PC-9 (cell line): Measurements from ENCODE around the gene HPX.

Source experiments
- EZH2 ChIP-seq: fragments of 200-600 bp; sonication (generic); IDR thresholded peaks from 2 replicates; pipeline ENCODE4 v1.8.0; 2017; ENCODE audit warnings: antibody characterized with exemption, low read depth
- TF ChIP-seq, protein P1 (sequence below): fragments of 200-600 bp; sonication (generic); conservative IDR thresholded peaks from 2 replicates; pipeline ENCODE4 v1.6.1; 2017; ENCODE audit warnings: mixed run types, antibody characterized with exemption, mild to moderate bottlenecking, moderate library complexity

DNA sequence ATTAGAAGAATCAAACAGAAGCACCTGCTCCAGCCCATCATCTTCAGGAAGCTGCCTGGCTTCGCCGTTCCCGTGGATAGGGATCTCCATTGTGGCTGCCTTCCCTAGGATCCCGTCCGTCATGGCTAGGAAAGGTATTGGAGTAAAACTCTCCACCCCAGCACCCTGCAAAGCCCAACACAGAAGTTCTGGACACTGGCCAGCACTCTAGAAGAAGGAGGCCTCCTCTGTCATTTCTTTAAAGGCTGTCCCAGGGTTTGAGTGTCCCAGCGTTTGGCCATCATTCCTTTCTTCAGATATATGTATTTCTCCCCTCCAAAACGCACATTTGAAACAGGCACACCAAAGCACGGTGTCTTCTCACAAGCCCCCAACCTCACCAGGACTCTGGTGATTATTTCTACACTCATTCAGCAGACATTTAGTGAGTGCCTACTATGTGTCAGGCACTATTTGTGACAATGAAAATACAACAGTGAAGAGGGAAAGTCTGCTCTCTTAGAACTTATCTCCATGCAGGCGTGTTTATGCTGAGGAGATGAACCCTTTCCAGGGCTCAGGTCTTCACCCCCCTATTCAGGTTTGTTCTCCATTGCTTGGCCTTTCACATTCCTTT, 39.6 kb upstream of the HPX start:
- TF ChIP-seq, protein P1, sequence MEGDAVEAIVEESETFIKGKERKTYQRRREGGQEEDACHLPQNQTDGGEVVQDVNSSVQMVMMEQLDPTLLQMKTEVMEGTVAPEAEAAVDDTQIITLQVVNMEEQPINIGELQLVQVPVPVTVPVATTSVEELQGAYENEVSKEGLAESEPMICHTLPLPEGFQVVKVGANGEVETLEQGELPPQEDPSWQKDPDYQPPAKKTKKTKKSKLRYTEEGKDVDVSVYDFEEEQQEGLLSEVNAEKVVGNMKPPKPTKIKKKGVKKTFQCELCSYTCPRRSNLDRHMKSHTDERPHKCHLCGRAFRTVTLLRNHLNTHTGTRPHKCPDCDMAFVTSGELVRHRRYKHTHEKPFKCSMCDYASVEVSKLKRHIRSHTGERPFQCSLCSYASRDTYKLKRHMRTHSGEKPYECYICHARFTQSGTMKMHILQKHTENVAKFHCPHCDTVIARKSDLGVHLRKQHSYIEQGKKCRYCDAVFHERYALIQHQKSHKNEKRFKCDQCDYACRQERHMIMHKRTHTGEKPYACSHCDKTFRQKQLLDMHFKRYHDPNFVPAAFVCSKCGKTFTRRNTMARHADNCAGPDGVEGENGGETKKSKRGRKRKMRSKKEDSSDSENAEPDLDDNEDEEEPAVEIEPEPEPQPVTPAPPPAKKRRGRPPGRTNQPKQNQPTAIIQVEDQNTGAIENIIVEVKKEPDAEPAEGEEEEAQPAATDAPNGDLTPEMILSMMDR = no peak
- no peak for TF ChIP-seq EZH2
